Smooth muscle cell (in vitro differentiated cells): ENCODE measurements around the gene ALAD. TPM values are rescaled to one million over a fixed set of nuclear protein-coding genes. Genes with fewer than 3 reads are reported as not detected.
"Not testable (repeated sequence)": the region's sequence is repeated elsewhere in the genome, so short reads cannot be mapped to it uniquely, and the experiment has no call there.

ENCODE experiments used
- DNase-seq: peaks from one replicate; lab custom pipeline; 2025; ENCODE audit not compliant: unreplicated experiment; lab: John Stamatoyannopoulos, UW
- H2AFZ ChIP-seq: fragments of 200-600 bp; sonication (generic); 2 replicates; pipeline ENCODE4 v1.6.0; 2016; ENCODE audit warnings: antibody characterized with exemption, low read depth, mild to moderate bottlenecking
- H3F3A ChIP-seq: fragments of 200-600 bp; sonication (generic); 2 replicates; pipeline ENCODE4 v1.6.0; 2017; ENCODE audit warnings: antibody characterized with exemption, low read depth
- H3K27ac ChIP-seq: fragments of 200-600 bp; sonication (generic); 2 replicates; pipeline ENCODE4 v1.5.1; 2016; ENCODE audit warnings: low read depth, mild to moderate bottlenecking
- H3K27me3 ChIP-seq: fragments of 200-600 bp; sonication (generic); 2 replicates; pipeline ENCODE4 v1.6.1; 2016; ENCODE audit warnings: low read depth, mild to moderate bottlenecking
- H3K36me3 ChIP-seq: fragments of 200-600 bp; sonication (generic); 2 replicates; pipeline ENCODE4 v1.5.1; 2016; ENCODE audit warnings: low read depth
- H3K4me1 ChIP-seq: fragments of 200-600 bp; sonication (generic); 2 replicates; pipeline ENCODE4 v1.5.1; 2016; ENCODE audit warnings: low read depth
- H3K4me2 ChIP-seq: fragments of 200-600 bp; sonication (generic); 2 replicates; pipeline ENCODE4 v1.6.0; 2016; ENCODE audit warnings: mild to moderate bottlenecking
- H3K4me3 ChIP-seq: fragments of 200-600 bp; sonication (generic); 2 replicates; pipeline ENCODE4 v1.5.1; 2016; ENCODE audit warnings: mild to moderate bottlenecking
- H3K79me2 ChIP-seq: fragments of 200-600 bp; sonication (generic); 2 replicates; pipeline ENCODE4 v1.6.0; 2016; ENCODE audit warnings: low read depth, mild to moderate bottlenecking
- H3K9ac ChIP-seq: fragments of 200-600 bp; sonication (generic); 2 replicates; pipeline ENCODE4 v1.6.0; 2016; ENCODE audit warnings: low read depth
- H3K9me3 ChIP-seq: fragments of 200-600 bp; sonication (generic); replicated peaks from 2 replicates; pipeline ENCODE4 v1.5.1; 2016; ENCODE audit warnings: low read depth
- H4K20me1 ChIP-seq: fragments of 200-600 bp; sonication (generic); 2 replicates; pipeline ENCODE4 v1.6.0; 2016; ENCODE audit warnings: low read depth
- WGBS: methylation state at CpG from one replicate; pipeline ENCODE4 v1.1.7; 2016; ENCODE audit warnings: low lambda C conversion rate; 5-methylcytosine and 5-hydroxymethylcytosine counted together
- polyA plus RNA-seq: library from polyadenylated mRNA; unstranded; fragments of >200 nt; fragmentation: Nextera tagmentation; extraction: Ambion mirVana; gene quantifications from 2 replicates; pipeline ENCODE4 v1.2.1, GENCODE V29; 2016
- total RNA-seq: library from RNA; depleted of rRNA; stranded (reverse); fragments of >200 nt; gene quantifications from 2 replicates; pipeline ENCODE4 v1.2.3, GENCODE V29; 2014
- TF ChIP-seq, protein P1 (sequence below): fragments of 200-600 bp; sonication (generic); IDR thresholded peaks from 2 replicates; pipeline ENCODE4 v1.5.1; 2017; ENCODE audit warnings: borderline replicate concordance, mild to moderate bottlenecking, antibody characterized with exemption; ENCODE audit not compliant: insufficient read depth, poor library complexity, severe bottlenecking

Gene ALAD
- total and polyA plus RNA-seq, 2 experiments from 2014 or later, result 7.1 to 15.4 TPM

DNA sequence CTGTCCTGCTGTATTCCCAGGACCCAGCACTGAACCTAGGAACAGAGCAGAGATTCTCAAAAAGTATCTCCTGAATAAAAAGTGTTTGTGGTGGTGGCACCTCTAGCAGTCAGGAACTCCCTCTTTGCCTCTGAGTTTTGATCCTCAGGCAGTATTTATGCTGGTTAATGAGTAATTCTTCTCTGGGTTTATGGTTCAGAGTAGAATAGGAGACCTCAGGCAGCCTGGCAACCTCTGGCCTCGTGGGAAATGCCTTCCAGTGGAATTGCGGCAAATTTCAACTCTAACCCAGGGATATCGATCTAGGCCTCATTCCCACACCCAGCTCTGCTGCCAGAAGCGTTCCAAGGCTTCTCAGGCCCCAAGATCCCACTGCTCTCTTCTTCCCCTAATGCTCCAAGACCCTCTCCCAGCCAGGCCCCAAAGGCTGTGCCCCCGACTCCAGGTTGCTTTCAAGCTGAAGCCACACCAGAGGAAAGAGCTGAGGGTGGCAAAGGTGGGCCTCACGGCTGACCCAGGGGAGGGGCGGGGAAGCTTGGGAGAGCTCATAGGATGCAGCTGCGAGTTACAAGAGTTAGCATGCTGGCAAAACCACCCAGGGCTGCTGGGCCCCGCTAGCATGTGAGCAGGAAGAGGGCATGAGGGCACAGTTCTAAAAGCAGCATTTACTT, 13.4 kb downstream of the ALAD start:
- TF ChIP-seq, protein P1, sequence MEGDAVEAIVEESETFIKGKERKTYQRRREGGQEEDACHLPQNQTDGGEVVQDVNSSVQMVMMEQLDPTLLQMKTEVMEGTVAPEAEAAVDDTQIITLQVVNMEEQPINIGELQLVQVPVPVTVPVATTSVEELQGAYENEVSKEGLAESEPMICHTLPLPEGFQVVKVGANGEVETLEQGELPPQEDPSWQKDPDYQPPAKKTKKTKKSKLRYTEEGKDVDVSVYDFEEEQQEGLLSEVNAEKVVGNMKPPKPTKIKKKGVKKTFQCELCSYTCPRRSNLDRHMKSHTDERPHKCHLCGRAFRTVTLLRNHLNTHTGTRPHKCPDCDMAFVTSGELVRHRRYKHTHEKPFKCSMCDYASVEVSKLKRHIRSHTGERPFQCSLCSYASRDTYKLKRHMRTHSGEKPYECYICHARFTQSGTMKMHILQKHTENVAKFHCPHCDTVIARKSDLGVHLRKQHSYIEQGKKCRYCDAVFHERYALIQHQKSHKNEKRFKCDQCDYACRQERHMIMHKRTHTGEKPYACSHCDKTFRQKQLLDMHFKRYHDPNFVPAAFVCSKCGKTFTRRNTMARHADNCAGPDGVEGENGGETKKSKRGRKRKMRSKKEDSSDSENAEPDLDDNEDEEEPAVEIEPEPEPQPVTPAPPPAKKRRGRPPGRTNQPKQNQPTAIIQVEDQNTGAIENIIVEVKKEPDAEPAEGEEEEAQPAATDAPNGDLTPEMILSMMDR, result no peak
- Histone ChIP-seq H3K27me3 (no peaks in the 10 kb centered on the region), H3F3A (no peaks in the 10 kb centered on the region), H3K4me3 (no peak overlapping the region), H3K4me2 (no peak overlapping the region), H3K27ac (no peak overlapping the region), H3K9ac (no peak overlapping the region), H4K20me1 (no peaks in the 10 kb centered on the region), H2AFZ (no peak overlapping the region), H3K4me1 (no peaks in the 10 kb centered on the region), H3K79me2 (no peaks in the 10 kb centered on the region), H3K36me3 (no peaks in the 10 kb centered on the region), H3K9me3 (no peaks in the 10 kb centered on the region)
- 82% methylated on average over 9 of the region's 9 CpGs for WGBS
- DNase-seq, result no peak

DNA sequence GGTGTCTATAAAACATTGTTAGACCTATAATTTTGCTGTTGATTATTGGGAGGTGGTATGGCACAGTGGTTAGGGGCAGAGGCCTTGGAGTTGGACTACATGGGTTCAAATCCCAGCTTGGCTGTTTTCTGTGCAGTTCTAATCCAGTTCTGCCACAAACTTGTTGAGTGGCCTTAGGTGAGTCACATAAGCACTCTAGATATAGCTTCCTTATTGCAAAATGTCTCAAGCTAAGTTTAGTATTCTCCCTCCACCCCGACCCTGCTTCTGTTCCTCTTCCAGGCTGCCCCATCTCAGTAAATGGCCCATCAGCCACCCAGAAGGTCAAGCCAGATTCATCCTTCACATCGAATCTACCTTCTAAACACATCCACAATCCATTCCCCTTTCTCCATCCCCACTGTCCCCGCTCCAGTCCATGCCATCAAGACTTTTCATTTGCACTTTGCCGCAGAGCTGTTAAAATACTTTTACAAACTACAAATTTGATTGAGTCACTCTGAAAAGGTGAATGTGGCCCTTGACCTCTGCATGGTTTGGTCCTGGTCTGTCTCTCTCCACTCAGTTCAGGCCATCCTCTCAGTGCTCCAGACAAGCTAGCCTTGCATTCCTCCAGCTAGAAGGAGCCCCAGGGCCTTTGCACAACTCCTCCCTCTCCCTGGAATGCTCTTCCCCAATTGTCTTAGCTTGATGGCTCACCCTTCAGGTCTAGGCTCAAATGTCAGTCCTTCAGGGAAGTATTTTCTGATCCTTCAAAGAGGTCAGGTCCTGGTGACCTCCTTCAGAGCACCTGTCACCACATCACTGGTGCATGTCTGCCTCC, 14.3 kb downstream of the ALAD start:
- Histone ChIP-seq H3K4me1 (no peaks in the 10 kb centered on the region), H3K27me3 (no peaks in the 10 kb centered on the region), H3K9ac (no peak overlapping the region), H3K36me3 (no peaks in the 10 kb centered on the region), H3K79me2 (no peaks in the 10 kb centered on the region), H3K4me2 (no peak overlapping the region), H2AFZ (no peak overlapping the region), H3K4me3 (no peak overlapping the region), H4K20me1 (no peaks in the 10 kb centered on the region), H3F3A (peaks cover 5% of the 10 kb centered on the region), H3K27ac (no peak overlapping the region), H3K9me3 (no peaks in the 10 kb centered on the region)
- 94% methylated on average over 4 of the region's 4 CpGs for WGBS
- TF ChIP-seq, protein P1, result no peak
- DNase-seq, result no peak

DNA sequence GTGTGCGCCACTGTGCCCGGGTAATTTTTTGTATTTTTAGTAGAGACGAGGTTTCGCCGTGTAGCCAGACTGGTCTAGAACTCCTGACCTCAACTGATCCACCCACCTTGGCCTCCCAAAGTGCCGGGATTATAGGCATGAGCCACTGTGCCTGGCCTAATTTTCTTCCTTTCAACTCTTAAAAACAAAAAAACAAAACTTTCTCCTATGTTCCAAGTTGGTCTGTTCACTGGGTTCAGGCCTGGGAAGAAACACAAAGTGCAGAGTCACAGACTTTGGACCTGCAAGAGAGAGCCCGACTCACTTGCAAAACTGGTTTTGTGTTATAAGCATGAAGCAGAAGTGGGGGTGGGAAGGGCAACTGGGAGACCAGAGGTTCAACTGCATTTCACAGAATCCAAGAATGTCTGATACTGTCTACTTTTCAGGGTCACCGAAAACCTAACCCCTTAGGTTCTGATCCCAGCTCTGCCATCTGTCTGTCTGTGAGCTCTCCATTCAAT, 19.1 kb downstream of the ALAD start:
- H3K4me3 ChIP-seq, result no peak overlapping the region
- DNase-seq, result no peak

DNA sequence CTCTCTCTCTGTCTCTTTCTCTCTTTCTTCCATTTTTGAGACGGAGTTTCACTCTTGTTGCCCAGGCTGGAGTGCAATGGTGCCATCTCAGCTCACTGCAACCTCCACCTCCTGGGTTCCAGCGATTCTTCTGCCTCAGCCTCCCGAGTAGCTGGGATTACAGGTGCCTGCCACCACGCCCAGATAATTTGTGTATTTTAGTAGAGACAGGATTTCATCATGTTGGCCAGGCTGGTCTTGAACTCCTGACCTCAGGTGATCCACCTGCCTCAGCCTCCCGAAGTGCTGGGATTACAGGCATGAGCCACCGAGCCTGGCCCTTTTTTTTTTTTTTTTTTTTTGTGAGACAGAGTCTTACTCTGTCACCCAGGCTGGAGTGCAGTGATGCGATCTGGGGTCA, 19.6 kb downstream of the ALAD start:
- WGBS, result 84% methylated on average over 6 of the region's 7 CpGs
- H2AFZ ChIP-seq, DNase-seq, H3F3A ChIP-seq, H4K20me1 ChIP-seq, H3K9ac ChIP-seq, H3K27me3 ChIP-seq, H3K36me3 ChIP-seq, H3K79me2 ChIP-seq, H3K4me1 ChIP-seq, H3K9me3 ChIP-seq, H3K4me2 ChIP-seq, H3K4me3 ChIP-seq: not testable (repeated sequence)
- peak overlapping the region; percentile 46 for H3K27ac ChIP-seq

More for the DNA sequence above, 19.1 kb downstream of the ALAD start:
- H3K27me3 ChIP-seq, result no peaks in the 10 kb centered on the region
- peaks cover 5% of the 10 kb centered on the region for H3F3A ChIP-seq
- no peaks in the 10 kb centered on the region for H3K4me1 ChIP-seq
- no peak overlapping the region for H2AFZ ChIP-seq
- H3K4me2 ChIP-seq, result no peak overlapping the region
- TF ChIP-seq, protein P1, result no peak
- peak overlapping the region; percentile 46 for H3K27ac ChIP-seq
- H4K20me1 ChIP-seq, result no peaks in the 10 kb centered on the region
- H3K9ac ChIP-seq, result no peak overlapping the region
- H3K36me3 ChIP-seq, result no peaks in the 10 kb centered on the region
- 74% methylated on average over 8 of the region's 8 CpGs for WGBS
- H3K9me3 ChIP-seq, result no peaks in the 10 kb centered on the region
- no peaks in the 10 kb centered on the region for H3K79me2 ChIP-seq
